HG03571 (cell line): ENCODE data around the gene PITPNC1.

ENCODE experiments used
- ATAC-seq: cut with Tn5 transposase; IDR thresholded peaks from one replicate; pipeline ENCODE4 v1.9.1; 2021; ENCODE audit not compliant: unreplicated experiment

Gene PITPNC1

DNA sequence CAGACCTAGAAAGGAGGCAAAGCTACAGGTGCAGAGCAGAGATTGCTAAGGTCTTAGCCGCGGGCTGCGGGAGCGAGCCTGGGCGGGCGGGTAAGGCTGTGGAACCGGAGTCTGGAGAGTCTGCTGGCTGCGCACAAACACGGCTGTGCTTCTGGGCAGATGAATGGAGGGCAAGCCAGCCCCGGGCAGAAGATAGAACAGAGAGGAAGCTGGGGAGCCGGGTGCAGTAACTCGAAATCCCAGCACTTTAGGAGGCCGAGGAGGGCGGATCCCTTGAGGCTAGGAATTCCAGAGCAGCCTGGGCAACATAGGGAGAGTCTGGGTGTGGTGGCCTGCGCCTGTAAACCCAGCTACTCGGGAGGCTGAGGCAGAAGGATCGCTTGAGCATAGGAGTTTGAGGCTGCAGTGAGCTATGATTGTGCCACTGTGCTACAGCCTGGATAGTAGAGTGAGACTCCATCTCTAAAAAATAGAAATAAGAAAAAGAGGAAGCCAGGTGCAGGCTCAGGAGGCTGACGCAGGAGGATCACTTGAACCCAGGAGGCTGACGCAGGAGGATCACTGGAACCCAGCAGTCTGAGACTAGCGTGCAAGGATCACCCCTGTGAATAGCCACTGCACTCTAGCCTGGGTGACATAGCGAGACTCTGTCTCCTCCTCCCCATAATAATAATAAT, 56.3 kb downstream of the PITPNC1 start:
- no peak for ATAC-seq

DNA sequence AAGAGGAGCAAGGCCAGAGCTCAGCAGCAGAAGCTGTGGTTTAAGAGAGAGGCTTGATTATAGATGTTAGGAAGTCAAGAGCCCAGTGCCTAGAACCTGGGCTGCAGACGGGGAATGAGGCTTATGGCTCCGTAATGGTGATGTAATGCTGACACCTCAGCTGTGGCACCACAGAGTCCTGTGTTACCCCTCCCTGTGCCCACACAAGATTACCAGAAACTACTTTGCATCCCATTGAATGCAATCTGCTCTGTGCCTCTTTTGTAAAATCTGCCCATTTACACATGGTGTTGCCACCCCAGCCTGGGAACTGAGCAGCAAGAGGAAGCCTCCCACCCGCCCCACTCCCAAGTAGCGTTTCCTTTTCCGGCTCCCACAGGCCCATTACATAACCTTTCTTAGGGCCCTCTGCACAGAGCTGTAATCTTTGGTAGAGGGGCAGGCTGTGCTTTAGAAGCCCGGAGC, 57.0 kb downstream of the PITPNC1 start:
- no peak for ATAC-seq

DNA sequence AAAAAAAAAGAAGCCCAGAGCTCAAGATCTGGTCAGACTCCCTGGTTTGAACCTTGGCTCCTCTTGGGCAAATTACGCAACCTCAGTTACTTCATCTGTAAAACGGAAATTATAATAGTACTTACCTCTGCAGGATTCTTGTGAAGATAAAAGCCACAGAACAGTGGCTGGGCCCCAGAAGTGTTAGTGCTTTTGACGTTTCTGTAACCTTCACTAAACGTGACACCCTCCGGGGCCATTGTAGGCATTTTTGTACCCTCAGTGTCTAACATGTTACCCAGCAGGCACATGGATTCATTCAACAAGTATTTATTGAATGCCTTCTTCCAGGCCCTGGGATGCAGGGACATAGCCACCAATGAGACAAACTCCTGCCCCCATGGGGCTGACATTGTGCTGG, 58.0 kb downstream of the PITPNC1 start:
- ATAC-seq, result no peak

DNA sequence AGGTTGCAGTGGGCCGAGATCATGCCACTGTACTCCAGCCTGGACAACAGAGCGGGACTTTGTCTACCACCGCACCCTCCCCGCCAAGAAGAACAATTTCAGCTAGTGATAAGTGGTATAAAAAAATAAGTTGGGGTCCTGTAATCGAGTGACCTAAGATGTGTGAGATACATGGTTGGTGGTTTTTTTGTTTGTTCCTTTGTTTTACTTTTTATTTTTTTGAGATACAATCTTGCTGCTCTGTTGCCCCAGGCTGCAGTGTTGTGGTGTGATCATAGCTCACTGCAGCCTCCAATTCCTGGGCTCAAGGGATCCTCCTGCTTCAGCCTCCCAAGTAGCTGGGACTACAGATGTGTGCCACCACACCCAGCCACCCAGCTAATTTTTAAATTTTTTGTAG, 58.7 kb downstream of the PITPNC1 start:
- no peak for ATAC-seq

DNA sequence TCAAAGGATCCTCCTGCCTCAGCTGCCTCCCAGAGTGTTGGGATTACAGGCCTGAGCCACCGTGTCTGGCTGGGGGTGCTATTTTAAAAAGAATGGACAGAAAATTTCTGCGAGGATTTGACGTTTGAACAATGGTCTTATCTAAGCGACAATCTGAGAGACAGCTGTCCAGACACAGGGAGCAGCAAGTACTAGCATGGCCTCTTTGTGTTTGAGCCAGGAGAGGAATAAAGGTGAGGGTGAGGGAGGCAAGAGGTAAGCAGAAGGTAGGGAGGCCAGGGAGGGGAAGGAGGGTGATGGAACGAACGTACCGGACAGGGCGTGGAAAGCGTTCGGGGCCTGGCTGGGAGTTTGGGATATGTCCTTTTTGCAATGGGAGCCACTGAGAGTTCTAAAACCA, 59.2 kb downstream of the PITPNC1 start:
- no peak for ATAC-seq

DNA sequence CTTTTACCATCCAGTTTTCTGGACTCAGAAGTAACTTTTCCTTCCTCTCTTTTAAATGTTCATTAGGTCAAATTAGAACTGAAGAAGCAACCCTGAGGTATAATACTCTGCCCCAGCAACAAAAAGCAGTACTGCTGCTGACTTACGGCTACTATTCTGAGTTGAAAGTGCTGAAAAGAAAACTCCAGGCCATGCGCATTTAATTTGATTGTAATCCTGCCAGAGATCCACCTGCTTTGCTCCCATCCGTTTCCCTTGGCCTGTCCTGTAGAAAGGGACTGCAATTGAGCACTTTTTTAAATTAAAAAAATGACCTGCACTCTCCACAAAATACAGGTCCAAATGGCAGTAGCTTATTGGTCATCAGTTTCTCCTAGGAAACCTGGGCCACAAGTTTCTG, 61.6 kb downstream of the PITPNC1 start:
- ATAC-seq, result no peak

DNA sequence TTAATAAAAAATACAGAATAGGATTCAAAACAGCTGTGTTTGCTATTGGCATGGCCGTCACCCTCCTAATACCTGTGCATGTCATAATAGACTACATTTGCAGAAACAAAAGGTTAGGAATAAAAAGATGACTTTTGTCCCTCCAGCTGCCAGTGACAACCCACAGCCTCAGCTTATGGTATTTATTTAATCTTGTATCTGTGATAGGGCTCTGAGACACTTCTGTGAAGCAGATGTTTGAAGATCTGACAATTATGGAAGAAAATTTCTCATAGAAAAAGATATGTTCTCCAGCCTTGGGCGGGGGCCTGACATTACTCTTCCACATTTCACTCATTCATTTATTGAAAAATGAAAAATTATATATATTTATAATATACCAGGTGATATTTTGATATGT, 62.2 kb downstream of the PITPNC1 start:
- no peak for ATAC-seq

DNA sequence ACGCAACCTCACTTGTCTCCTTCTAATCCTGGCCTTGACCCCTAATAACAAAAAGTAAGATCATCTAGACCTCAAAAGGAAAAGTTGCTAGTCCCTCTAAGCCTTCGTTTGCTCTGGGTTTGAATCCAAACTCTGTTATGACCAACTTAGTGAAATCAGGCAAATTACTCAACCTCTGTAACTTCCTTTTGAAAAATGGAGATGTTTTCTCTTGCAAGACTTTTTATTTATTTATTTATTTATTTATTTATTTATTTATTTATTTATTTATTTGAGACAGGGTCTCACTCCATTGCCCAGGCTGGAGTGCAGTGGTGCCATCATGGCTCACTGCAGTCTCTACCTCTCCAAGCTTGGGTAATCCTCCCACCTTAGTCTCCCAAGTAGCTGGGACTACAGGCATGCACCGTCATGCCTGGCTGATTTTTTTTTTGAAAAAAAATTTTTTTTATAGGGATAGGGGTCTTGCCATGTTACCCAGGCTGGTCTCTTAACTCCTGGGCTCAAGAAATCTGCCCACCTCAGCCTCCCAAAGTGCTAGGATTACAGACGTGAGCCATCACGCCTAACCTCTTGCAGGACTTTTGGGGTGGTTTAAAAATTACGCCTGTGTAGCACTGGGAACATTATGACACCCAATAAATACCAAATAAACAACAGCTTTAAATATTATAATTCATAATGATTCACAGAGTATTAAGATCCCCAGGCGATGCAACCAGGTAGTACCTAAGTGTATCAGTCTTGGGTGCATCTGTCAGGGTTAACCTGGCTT, 63.4 kb downstream of the PITPNC1 start:
- ATAC-seq, result no peak

DNA sequence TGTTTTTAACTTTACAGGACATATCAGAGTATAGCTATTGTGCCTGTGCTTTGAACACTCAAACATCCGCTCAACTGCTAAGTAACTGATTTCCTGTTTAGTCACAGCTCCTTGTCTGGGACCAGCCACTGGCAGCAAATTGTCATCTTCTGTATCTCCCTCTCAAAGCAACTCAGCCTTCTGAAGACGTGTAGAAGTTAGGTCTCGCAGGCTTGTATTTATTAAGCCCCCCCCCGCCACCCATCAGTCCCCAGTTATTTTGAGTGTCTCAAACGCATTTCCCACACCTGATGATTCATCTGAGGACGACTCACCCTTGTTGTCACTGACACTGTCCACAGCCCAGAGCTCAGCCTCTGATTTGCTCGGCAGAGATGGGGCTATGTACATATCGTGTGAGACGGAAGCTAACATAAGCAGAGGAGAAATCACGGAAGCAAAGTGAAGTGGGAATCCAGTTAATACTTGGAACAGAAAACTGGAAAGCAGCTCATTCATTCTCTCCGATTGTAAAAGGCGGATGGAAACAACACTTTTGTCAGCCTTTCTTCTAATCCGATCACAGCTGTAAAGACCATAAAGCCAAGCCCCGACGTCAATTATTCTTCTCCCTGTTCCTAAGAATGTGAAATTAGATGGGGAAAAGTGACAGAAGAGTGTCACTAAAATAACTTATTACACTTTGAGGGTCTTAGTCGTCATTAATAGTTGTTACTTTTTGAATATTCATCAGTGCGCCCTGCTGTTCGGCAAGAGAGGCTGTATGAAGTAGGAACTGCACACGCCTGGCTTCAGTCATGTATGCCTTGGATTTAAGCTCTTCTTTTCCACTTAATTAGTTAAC, 64.2 kb downstream of the PITPNC1 start:
- ATAC-seq, result no peak

DNA sequence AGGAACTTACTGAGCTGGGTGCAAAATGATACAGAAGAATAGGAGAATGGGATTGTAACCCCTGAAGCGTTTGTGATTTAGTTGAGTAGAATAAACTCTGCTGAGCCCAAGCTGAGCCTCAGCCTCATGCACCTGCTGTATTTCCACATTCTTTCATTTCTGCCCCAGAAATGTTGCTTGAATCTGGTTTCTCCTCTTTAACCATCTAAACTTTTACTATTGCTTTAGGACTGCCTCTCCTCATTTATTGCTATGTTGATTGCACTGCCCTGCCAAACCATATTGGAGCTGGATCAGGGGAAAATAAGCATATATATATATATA, 64.8 kb downstream of the PITPNC1 start:
- no peak for ATAC-seq

DNA sequence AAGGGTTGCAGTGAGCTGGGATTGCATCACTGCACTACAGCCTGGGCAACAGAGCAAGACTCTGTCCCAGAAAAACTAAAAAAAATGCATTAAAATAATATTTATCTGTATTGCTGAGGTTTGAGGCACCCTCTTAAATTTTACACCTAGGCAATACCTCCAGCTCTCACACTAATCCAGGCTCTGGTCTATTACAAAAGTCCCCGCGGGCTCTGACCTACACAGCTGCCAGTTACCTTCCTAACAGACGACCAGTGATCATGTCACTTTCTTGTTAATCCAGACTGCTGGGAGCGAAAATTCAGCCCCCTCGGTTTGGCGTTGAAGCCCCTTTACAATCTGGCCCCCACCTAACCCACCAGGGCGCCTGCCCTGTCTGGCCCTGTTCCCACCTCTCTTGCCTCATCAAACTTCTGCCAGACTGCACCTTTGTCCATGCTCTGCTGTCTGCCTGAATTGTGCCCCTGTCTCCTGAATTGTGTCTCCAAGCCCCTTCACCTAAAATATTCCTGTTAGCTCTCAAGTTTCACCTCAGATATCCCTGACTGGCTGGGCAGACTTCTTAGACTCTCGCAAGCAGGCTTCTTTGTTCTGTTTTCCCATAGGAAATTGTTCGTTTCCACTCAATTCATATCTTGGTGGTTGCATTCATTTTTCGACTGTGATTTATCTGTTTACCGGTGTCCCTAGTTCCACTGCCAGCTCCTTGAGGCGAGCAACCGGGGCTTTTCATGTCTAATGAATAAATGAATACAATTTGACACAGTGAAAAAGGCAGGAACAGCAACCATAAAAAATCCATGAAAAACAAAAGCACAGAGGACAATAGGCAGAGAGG, 65.9 kb downstream of the PITPNC1 start:
- no peak for ATAC-seq

DNA sequence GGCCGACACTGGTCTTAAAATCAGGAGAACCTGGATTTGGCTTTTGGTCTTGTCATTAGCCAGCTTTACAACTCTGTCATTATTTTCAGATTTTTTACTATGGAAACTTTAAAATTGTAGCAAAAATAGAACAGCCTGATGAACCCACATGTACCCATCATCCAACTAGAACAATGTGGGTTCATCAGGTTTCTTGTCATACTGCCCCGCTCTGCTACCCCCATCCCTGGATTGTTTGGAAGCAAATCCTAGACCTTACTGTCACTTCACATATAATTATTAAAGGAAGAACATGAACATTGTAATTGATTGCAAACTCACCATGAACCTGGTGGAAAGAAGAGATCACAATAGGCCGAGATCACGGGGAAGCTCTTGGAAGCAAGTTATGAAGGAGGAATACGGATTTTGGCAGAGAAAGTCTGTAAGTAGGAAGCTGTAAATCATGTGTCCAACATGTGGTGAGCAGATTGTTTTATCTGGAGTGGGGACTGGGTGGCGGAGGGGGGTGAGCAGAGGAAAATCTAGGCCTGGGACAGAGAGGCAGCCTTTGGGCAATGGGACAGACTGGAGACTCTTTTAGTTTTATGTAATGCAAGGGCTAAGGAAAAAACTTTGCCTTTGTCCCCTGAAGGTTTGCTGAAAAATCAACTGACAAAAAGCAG, 67.0 kb downstream of the PITPNC1 start:
- no peak for ATAC-seq

DNA sequence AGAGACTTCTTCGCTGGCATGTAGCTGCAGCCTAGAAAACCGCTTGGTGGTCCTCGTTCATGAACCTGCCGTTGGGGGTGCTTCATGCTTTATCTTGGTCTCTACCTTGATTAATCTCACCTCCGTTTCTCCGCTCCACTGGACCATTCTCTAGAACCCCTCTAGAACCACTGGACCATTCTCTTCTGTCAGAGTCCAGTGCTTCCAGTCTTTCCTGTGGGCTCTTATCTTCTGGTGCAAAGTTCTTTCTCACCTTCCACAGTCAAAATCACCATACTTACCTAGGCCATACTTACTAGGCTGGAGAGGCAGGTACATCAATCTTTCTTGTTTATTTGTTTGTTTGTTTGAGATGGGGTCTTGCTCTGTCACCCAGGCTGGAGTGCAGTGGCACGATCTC, 71.4 kb downstream of the PITPNC1 start:
- no peak for ATAC-seq

DNA sequence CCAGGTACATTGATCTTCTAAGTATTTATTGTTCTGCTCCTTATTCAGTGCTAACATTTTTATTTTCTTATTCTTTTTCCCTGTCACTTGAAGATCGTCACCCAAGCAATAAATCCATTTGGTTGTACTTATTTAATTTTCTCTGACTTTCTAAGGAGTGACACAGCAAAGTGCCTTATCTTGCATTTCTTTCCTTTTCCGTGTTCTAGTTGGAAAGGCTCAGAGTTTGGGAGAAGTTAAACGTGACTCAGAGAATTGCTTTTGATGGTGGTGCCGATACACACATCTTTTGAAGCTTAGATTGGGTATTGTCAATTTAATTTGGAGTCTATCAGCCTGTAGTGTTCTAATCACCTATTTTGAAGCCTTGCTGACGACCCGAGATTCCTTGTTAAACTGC, 72.0 kb downstream of the PITPNC1 start:
- no peak for ATAC-seq

DNA sequence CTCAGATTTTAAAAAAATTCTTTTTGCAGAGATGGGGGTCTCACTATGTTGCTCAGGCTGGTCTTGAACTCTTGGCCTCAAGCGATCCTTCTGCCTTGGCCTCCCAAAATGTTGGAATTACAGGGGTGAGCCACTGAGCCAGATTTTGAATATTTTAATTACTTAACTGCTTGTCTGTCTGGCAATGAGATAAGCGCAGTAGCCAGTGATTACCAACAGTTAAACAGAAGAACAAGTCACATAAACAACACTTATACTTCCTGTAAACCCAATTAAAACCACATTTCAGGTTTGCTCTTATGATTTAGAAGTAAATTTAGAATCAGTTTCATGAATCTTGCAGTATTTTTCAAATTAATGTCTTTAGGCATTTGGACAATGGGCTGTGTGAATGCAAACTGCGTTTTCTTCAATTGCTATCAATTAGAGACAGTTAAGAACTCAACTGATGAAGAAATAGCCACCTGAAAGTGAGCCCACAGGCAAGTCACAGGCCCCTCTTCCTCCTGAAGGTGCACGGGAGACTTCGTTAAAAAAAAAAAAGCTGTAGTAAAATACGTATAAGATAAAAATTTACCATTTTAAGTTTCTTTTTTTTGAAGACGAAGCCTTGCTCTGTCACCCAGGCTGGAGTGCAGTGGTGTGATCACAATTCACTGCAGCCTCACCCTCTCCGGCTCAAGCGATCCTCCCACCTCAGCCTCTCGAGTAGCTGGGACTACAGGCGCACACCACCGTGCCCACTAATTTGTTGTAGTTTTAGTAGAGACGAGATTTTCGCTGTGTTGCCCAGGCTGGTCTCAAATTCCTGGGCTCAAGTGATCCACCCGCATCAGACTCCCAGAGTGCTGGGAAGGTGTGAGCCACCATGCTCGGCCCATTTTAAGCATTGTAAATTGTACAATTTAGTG, 73.0 kb downstream of the PITPNC1 start:
- ATAC-seq, result no peak

DNA sequence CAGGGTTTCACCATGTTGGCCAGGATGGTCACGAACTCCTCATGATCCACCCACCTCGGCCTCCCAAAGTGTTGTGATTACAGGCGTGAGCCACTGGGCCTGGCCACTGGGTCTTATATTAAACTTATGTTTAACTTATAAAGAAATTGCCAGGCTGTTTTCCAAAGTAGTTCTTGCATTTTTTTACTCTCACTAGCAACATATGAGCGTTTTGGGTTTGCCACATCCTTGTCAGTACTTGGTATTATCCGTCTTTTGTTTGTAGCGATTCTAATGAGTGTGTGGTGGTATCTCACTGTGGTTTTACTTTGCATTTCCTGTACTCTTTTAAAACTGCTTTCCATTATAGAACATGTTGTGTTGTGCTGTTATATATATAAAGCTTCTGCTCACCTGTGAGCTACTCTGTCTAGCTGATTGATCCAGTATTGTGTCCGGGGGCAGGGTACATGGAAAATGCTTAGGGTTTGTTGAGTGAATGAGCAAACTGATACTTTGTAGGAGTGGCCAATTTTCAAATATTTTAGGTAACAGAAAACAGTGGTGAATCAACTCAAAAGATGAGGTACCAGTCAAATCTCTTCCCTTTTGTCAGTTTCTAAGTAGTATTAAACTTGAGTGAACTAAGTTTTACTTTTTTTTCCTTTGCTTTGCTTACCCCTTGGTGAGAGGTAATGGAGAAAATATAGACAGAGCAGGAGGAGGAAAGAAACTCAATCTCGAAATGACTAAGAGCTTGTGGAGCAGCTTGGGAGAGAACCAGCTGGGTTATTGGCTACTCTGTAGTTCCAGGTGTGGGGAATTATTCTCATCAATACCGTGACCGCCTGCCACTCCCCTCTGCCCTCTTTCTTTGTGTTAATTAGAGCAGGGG, 75.8 kb downstream of the PITPNC1 start:
- no peak for ATAC-seq

DNA sequence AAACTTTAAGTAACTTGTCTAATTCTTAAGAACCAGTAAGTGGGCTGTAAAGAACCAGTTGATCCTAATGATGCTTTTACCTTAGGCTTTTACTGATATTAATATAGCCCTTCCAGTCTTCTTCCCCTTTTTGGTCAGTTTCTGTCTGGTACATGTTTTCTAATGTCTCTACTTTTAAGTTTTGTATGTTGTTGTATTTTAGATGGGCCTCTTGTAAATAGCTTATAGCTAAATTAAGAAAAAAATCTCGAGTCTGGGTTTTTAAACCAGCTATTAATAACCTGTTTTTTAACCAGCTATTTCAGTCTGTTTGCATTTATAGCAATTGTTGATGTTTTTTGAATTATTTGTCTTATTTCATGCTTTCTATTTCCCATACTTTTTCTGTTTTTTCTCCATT, 79.0 kb downstream of the PITPNC1 start:
- no peak for ATAC-seq

DNA sequence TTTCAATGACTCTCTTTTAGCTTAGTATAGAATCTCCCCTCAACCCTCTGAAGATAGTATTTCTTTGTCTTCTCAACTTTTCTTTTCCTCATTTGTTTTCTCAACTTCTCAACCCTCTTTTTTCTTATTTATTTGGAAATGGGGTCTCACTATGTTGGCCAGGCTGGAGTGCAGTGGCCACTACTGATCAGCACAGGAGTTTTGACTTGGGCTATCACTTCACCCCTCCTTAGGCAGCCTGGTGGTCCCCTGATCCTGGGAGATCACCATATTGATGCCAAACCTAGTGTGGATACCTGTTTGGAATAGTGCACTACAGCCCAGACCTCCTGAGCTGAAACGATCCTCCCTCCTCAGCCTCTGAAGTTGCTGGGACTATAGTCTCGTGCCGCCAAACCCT, 79.8 kb downstream of the PITPNC1 start:
- no peak for ATAC-seq

DNA sequence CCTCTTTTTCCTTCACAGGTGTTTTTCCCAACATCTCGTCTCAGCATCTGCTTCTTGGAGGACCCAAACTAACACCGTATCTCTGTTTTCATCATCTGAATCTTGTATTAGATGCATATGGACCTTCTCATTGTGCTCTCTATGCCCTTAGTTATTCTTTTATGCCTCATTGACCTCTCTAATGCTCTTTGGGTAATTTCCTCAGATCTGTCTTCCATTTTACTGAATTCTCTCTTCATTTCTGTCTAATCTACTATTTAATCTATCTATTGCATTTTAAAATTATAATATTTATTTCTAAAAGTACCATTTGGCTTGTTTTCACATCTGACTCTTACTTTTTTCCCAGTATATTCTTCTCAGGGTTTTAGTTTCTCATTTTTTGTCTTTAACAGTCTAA, 81.1 kb downstream of the PITPNC1 start:
- no peak for ATAC-seq
